Hepatic stellate cell (primary cell): ENCODE measurements around the gene STK32B.

ENCODE experiments used
- DNase-seq: peaks from one replicate; pipeline ENCODE4 v3.0.0; 2011; ENCODE audit warnings: low spot score

STK32B gene

DNA sequence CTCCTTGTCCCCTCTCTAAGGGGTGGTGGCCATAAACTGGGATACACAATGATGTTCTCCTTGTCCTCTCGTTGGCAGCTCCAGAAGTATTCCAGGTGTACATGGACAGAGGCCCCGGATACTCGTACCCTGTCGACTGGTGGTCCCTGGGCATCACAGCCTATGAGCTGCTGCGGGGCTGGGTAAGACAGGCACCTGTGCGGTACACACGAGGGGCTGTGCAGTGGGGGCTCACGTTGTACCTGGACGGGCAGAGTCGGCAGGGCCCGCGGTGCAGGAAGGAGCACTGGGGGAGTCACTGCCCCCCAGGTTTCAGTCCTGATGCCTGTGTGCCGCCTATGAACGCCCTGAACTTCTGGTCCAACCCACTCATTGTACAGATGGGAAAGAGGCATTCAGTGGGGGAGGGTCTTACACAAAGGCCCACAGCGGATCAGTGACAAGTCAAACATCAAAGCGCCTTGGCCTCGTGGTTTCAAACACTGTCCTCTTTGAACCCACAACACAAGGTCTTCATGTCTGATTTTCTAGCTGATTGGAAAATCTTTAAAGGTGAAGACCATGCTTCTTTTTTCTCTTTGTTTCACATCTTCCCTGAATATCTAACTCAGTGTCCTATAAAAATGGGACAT lies 395.4 kb downstream of the STK32B start:
- DNase-seq: no peak

DNA sequence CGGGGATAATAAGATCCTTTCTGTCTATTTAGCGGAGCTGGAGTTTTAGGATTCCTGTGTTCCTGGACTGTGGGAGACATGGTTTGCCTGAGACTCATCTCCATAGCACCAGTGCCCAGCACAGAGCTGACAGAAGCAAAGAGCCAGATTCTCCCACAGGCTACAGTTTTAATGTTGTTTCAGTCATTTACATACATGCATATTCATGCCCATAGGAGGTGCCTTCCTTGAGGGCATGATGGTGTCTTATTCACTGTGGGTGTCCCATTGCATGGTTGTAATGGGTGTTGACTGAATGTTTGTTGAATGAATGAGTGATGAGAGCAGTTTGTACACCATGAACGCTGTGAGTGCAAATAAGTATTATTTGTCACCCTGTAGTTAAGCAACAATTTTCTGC lies 396.5 kb downstream of the STK32B start:
- no peak for DNase-seq

- no peak for DNase-seq
Measured at GRCh38 chr4:5448221-5448620, 396.9 kb downstream of the STK32B start.

DNA sequence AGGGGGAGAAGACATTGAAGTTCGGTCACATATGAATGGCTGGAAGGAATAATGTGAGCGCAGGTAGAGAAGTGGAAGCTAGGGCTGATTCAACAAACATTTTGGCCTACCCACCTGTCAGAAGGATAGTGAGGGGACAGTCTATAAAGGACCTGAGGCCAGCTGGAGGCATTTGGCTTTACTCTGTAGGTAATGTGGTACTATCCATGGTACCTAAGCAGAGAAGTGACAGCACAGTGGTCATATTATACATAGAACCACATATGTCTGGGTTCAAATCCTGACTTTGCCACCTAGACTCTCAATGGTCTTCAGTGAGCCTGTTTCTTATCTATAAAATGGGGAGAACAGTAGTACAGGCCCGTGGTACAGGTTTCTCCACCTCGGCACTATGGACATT lies 400.0 kb downstream of the STK32B start:
- DNase-seq: no peak

DNA sequence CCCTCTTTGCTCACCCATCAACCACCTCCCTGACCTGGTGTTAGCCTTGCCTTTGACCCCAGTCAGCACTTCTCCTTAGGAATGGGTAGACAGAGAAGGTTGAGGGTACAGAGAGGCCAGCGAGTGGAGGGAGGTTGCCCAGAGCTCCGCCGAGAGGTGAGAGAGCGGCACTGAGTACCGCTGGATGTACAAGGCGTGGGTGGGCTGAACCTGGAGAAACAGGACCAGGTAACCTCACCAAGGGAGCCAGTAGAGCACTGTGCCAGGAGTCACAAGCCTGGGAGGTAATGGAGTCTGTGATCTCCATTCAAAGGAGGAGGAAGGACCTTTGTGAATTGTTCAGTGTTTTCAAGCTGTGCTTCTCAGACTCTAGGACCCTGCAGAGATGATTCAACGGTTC lies 400.9 kb downstream of the STK32B start:
- no peak for DNase-seq

DNA sequence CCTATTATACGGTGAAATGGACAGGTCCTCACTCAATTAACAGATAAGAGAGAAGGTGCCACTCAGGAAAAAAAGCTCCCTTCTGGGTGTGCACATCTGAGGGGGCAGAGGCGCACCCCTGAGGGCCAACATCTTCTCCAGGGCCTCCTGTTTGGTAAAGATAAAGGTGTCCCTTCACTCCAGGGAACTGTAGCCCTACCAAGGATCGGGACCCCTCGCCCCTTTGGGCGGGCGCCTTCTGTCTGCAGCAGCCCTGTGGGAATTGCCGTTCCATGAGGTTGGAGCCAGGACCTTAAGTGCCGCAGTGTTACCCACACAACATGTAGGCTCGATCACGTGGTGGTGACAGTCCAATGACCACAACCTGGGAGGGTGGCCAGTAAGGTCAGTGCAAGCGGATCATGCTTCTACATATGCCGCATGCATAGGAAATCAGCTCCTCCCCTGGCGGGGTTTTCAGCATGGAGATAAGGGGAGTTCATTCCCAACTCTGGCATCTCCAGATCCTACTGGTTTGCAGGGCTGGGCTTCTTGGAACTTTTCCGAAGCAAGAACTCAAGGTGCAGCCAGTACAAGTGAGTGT lies 403.8 kb downstream of the STK32B start:
- no peak for DNase-seq

DNA sequence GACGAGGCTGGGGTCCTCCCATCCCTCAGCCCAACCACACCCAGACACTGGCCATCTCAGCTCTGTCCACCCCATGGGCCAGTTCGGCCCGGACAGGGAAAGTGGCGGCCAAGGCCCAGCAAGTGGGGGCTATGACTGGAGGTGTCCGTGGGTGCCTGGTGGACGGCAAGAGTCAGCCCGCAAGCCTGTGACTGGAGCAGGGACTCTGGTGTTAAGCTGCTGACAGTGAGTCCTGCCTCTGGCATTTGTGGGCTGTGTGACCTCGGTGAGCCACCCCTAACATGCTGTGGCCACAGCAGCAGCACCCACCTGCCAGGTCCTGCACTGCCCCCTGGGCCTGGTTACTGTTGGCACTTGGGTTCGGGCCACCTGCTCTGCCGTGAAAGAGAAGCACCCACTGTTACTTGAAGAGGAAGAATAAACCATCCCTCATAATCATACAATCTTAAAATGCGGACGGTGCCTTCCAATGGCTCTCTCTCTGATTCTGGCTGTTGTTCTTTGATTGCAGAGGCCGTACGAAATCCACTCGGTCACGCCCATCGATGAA lies 405.1 kb downstream of the STK32B start:
- DNase-seq: no peak

GRCh38 chr4:5458676-5459075 lies 407.4 kb downstream of the STK32B start:
- no peak for DNase-seq

DNA sequence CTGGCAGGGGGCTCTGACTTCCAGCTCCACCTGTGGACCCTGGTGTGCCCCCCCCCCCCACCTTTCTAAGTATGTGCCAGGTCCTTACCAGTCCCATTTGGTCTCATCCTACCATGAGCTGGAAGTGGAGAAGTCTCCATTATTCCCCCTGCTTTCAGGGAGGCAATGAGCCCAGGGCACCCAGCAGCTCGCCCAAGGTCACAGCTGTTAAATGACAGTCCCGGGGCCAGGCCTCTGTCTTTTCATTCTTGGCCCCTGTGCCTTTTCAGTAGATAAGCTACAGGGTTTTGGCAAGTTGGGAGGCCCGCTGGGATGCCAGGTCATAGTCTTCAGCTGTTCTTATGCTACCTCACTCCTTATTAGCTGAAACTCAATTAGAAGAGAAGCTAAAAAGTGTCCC lies 408.0 kb downstream of the STK32B start:
- DNase-seq: no peak

DNA sequence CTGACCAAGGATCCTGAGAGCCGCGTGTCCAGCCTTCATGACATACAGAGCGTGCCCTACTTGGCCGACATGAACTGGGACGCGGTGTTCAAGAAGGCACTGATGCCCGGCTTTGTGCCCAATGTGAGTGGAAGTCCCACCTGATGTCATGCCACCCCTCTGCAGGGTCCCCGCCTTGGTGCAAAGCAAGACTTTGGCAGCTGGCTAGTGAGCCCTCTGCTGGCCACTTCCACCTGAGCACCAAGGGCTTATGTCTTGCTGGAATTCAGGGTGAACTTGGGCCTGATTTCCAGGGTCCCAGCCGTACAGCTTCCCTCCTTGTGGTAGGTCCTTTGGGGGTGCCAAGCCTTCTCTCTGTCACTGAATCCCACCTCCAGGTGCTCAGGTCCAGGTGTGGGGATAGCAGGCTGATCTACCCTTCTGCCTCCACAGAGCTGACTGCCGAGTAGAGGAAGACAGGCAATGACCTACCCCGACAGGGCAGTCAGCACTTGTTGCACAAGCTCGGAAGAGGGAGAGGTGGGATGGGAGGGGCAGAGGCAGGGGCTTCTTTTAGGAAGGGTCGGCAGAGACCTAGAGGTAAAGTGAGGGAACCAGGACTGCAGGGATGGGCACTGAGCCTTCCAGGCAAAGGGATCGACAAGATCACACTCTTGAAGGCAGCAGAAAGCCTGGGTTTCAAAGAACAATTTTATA lies 409.0 kb downstream of the STK32B start:
- peak; percentile 39 for DNase-seq

GRCh38 chr4:5461477-5461876 lies 410.2 kb downstream of the STK32B start:
- DNase-seq: no peak

DNA sequence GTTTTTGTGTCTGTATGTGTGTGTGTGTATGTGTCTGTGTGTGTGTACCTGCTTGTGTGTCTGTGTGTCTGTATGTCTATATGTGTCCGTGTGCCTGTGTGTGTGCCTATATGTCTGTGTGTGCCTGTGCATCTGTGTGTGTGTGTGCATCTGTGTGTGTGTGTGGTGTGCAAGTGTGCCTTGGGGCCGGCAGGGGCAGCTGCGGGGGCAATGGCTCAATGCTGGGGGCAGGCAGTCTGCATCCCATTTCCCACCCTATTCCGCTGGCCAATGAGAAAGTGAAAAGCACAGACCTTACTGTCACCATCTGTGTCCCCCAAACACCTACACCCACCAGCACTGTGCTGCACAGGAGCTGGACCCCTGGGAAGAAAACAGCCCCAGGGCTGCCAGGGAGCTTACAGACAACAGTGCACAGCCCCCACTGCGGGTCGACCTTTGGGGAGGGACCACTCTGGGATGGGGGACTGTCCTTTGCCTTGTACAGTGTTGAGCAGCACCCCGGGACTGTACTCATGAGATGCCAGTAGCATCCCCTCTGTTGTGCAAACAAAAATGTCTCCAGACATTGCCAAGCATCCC lies 411.1 kb downstream of the STK32B start:
- no peak for DNase-seq

- no peak for DNase-seq
Measured at GRCh38 chr4:5462896-5463295, 411.6 kb downstream of the STK32B start.

DNA sequence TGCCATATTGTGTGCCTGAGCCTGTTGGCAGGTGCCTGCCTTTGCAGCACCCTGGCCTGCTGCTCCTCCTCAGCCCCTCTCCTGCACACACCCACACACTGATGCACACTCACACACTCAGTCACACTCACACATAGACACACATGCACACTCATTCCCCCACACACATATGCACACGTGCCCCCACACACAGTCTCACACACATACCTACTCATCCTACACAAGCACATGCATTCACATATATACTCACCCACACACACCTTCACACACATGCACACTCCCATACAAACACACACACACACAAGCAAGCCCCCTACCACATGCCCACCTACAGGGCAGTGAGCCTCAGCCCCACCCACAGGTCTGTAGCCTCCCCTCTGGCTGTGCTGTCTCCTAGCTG lies 412.1 kb downstream of the STK32B start:
- DNase-seq: no peak

DNA sequence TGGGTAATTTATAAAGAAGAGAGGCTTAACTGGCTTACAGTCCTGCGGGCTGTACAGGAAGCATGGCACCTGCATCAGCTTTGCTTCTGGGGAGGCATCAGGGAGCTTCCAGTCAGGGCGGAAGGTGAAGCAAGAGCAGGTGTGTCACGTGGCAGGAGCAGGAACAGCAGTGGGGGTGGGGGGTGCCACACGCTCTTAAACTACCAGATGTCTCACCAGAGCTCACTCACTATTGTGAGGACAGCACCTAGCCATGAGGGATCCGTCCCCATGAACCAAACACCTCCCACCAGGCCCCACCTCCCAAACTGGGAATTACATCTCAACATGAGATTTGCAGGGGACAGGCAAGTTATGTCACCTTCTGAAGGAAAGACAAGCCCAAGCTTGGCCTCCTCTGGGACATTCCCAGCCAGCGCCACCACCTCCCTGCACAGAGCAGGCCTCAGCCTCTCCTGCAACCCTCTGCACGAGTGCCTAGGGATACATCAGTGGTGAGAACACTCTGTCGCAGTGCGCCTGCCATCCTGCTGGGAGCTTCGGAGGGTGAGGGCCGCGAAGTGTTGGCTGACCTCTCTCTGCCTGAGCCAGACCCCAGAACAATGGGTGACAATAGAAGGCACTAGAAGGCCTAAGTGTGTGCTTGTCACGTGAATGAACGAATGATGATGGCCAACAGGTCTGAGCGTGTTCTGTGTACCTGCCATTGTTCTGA lies 412.8 kb downstream of the STK32B start:
- no peak for DNase-seq

GRCh38 chr4:5465529-5465928 lies 414.2 kb downstream of the STK32B start:
- DNase-seq: no peak

- no peak for DNase-seq
Measured at GRCh38 chr4:5465956-5466355, 414.7 kb downstream of the STK32B start.

GRCh38 chr4:5467111-5467510 lies 415.8 kb downstream of the STK32B start:
- no peak for DNase-seq

DNA sequence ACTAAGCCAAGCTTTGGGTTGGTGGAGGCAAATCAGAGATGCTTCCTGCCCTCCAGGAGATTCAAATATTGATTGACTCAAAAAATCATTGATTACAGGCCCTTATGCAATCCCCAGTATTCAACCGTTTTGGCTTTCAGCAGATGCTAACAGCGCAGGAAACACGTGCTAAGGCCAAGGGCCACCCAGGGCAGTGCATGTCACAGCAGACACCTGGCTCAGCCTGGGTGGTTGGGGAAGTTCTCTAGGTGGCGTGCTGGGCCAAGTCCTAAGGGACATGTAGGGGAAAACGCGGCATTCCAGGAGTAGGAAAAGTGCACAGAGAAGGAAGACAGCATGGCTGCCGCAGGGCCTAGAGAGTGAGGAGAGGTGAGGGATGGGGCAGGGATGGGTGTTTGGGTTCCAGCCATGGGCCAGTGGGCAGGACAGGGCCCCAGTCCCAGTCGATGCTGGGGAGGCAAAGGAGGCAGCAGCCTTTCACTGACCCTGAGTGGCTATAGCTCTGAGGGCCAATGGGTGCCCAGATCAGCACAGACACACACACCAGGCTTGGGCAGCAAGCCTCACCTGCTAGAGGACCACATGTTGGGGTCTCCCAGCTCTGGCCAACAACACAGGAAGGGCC lies 418.0 kb downstream of the STK32B start:
- DNase-seq: no peak

DNA sequence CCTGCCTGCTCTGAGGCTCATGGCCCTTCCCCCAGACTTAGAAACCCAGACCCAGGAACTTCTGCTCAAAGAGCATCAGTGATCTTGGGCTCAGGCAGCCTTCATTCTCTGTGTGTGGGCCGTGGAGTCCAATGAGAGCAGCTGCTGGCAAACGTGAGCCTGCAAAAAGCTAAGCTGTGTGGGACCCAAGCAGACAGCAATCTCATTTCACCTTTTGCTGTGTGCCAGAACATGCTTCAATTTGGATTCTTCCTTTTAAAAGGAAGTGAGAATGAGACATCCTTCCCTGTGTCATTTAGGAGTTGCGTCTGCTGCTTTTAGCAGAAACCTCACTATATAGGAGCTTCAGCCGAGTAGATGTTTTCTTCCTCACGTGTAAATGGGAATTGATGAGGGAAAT lies 418.6 kb downstream of the STK32B start:
- no peak for DNase-seq

GRCh38 chr4:5470318-5471198 lies 419.3 kb downstream of the STK32B start:
- DNase-seq: no peak
